ENCODE data around the gene COMT. TPM values are rescaled to one million over a fixed set of nuclear protein-coding genes. Genes with fewer than 3 reads are reported as not detected.
A peak's percentile ranks its signal among the peaks of the same experiment; 100 is the strongest.

The COMT gene
- total RNA-seq, 4 donors from 2014 or later: 58.5 to 103 (median 85.3) TPM

DNA sequence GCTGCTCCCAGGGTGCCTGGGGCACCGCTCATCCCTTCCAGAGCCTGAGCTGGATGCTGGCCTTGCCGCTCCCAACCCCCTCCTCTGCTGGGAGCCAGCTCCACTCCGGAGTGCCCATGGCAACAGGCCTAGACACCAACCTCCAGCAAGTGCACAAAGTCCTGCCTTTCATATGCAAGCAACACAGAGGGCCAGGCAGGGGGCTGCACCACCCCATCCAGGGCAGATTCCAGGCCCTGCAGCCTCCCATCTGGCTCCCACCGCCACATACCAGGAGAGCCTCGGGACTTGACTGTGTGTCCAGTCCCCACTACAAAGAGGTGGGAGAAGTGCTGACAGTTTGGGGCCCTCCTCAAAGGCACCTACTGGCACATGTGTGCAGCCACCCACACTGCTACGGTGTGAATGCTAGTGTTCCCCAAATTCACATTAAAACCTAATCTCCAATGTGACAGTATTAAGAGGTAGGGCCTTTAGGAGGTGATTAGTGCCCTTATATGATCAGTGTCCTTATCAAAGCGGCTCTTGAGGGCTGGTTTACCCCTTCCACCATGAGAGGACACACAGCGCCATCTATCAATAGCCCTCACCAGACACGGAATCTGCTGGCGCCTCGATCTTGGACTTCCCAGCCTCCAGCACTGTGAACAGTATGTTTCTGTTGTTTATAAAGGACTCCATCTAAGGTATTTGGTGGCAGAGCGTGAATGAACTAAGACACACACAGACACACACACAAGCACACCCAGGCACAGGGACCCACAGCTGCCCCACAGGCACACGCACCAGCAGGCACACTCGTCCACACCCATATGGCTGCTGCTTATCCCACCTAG lies 58.9 kb downstream of the COMT start:
- in situ Hi-C loops (cut with MboI; ENCODE audit: low pct_ligation_motif_present in 1 of 4, low pct_unique_long_range_greater_than_20kb in 1 of 4, low sequenced_read_pairs in 3 of 4): no loop called here
- H3K27me3 ChIP-seq: no peaks in the 10 kb centered on the region
- H3K36me3 ChIP-seq: no peaks in the 10 kb centered on the region
- no peak for DNase-seq
- H3K27ac ChIP-seq: no peak overlapping the region
- intact Hi-C loops (cut with DNase I; ENCODE audit: low total_unique reads): no loop called here
- no peak overlapping the region for H3K4me3 ChIP-seq
- H3K9me3 ChIP-seq: peaks cover 12% of the 10 kb centered on the region in 2 donors
- no peaks in the 10 kb centered on the region for H3K4me1 ChIP-seq
- 85% methylated on average over 13 of the region's 14 CpGs; no CpG with 5 or more reads in 1 of the 2 donors for WGBS, 2 donors (ENCODE audit: low coverage in 1 of 2)
- TF ChIP-seq EP300 (IDR thresholded peaks at IDR 0.05; ENCODE audit: low read depth): no peak
- TF ChIP-seq POLR2A (IDR thresholded peaks at IDR 0.05): no peak

DNA sequence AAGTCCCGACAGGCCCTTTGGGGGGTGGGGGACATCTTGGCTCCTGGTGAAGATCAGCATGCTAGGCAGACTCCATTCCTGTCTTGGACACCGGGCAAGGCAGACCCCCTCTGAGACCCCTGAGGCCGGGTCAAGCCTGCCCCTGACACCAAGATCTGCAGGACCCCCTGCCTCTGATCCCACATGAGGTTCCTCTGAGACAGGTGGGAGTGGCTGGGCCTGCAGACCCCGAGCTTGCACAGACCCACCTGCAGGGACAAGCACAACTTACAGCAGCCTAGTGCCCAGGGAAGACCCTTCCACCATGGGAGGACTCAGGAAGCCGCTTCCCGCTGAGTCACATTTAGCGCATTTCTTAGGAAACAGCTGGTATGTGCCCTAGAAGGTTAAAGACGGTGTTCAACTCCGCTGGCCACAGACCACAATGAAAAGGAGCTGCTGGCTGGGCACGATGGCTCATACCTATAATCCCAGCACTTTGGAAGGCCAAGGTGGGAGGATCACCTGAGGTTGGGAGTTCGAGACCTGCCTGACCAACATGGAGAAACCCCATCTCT lies 59.6 kb downstream of the COMT start:
- peak overlapping the region in 1 of 4 donors; percentile 26 for H3K27ac ChIP-seq
- H3K4me3 ChIP-seq: no peak overlapping the region
- in situ Hi-C loops (cut with MboI; ENCODE audit: low pct_ligation_motif_present in 1 of 4, low pct_unique_long_range_greater_than_20kb in 1 of 4, low sequenced_read_pairs in 3 of 4) (no loop called here), intact Hi-C loops (cut with DNase I; ENCODE audit: low total_unique reads) (no loop called here)
- no peaks in the 10 kb centered on the region for H3K4me1 ChIP-seq
- H3K27me3 ChIP-seq: no peaks in the 10 kb centered on the region
- TF ChIP-seq EP300 (IDR thresholded peaks at IDR 0.05; ENCODE audit: low read depth) (no peak), CTCF (IDR thresholded peaks at IDR 0.05) (no peak), POLR2A (IDR thresholded peaks at IDR 0.05) (no peak), POLR2AphosphoS5 (IDR thresholded peaks at IDR 0.05) (no peak)
- peaks cover 12% of the 10 kb centered on the region in 2 donors for H3K9me3 ChIP-seq
- H3K36me3 ChIP-seq: no peaks in the 10 kb centered on the region
- DNase-seq: no peak
- 93% methylated on average over 8 of the region's 11 CpGs; no CpG with 5 or more reads in 1 of the 2 donors for WGBS, 2 donors (ENCODE audit: low coverage in 1 of 2)

DNA sequence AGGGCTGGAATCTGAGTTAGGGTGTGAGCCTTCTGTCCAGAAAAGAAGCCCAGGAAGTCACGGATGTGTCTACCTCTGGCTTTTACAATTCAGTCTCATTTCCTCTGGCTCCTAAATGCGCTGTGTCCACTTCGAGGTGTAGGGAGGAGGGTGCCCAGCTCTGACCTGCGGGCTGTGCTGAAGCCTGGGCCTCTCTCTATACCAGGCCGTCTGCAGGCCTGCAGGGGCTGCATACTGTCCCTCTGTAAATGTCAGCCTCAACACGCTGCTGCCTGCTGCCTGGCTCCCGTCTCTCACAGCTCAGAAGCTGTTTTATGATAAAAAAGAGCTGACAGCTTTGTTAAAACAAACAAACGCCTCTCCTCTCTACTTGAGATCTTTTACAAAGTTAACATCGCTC lies 60.6 kb downstream of the COMT start:
- no peak overlapping the region for H3K4me3 ChIP-seq
- no peak for DNase-seq
- H3K36me3 ChIP-seq: no peaks in the 10 kb centered on the region
- no peak for TF ChIP-seq POLR2AphosphoS5 (IDR thresholded peaks at IDR 0.05)
- in situ Hi-C loops (cut with MboI; ENCODE audit: low pct_ligation_motif_present in 1 of 4, low pct_unique_long_range_greater_than_20kb in 1 of 4, low sequenced_read_pairs in 3 of 4) (no loop called here), intact Hi-C loops (cut with DNase I; ENCODE audit: low total_unique reads) (no loop called here)
- H3K27me3 ChIP-seq: no peaks in the 10 kb centered on the region
- H3K4me1 ChIP-seq: no peaks in the 10 kb centered on the region
- peaks cover 12% of the 10 kb centered on the region in 2 donors for H3K9me3 ChIP-seq
- peak overlapping the region in 1 of 4 donors; percentile 26 for H3K27ac ChIP-seq
- WGBS, 2 donors (ENCODE audit: low coverage in 1 of 2): 75 to 94% methylated on average over 2 to 9 of the region's 9 CpGs

- in situ Hi-C loops (cut with MboI; ENCODE audit: low pct_ligation_motif_present in 1 of 4, low pct_unique_long_range_greater_than_20kb in 1 of 4, low sequenced_read_pairs in 3 of 4): no loop called here
- intact Hi-C loops (cut with DNase I; ENCODE audit: low total_unique reads): no loop called here
- 83 to 88% methylated on average over 2 of the region's 2 CpGs for WGBS, 2 donors (ENCODE audit: low coverage in 1 of 2)
- TF ChIP-seq EP300 (IDR thresholded peaks at IDR 0.05; ENCODE audit: low read depth) (no peak), CTCF (IDR thresholded peaks at IDR 0.05) (no peak), POLR2AphosphoS5 (IDR thresholded peaks at IDR 0.05) (no peak), POLR2A (IDR thresholded peaks at IDR 0.05) (no peak)
- H3K27ac ChIP-seq: peak overlapping the region in 1 of 4 donors; percentile 26
- H3K27me3 ChIP-seq: no peaks in the 10 kb centered on the region
- peaks cover 12% of the 10 kb centered on the region in 2 donors for H3K9me3 ChIP-seq
- H3K36me3 ChIP-seq: no peaks in the 10 kb centered on the region
- no peak for DNase-seq
- no peaks in the 10 kb centered on the region for H3K4me1 ChIP-seq
- H3K4me3 ChIP-seq: no peak overlapping the region
These were observed 61.1 kb downstream of the COMT start for GRCh38 chr22:20002636-20003035.

GRCh38 chr22:20003304-20003703 lies 61.7 kb downstream of the COMT start:
- H3K9me3 ChIP-seq: peaks cover 12% of the 10 kb centered on the region in 2 donors
- H3K36me3 ChIP-seq: no peaks in the 10 kb centered on the region
- no peak for DNase-seq
- H3K4me1 ChIP-seq: no peaks in the 10 kb centered on the region
- no peak overlapping the region for H3K4me3 ChIP-seq
- TF ChIP-seq POLR2A (IDR thresholded peaks at IDR 0.05) (no peak), CTCF (IDR thresholded peaks at IDR 0.05) (no peak), POLR2AphosphoS5 (IDR thresholded peaks at IDR 0.05) (no peak), EP300 (IDR thresholded peaks at IDR 0.05; ENCODE audit: low read depth) (no peak)
- intact Hi-C loops (cut with DNase I; ENCODE audit: low total_unique reads): no loop called here
- 82 to 100% methylated on average over 1 of the region's 1 CpG for WGBS, 2 donors (ENCODE audit: low coverage in 1 of 2)
- H3K27ac ChIP-seq: no peak overlapping the region
- in situ Hi-C loops (cut with MboI; ENCODE audit: low pct_ligation_motif_present in 1 of 4, low pct_unique_long_range_greater_than_20kb in 1 of 4, low sequenced_read_pairs in 3 of 4): no loop called here
- H3K27me3 ChIP-seq: no peaks in the 10 kb centered on the region

Measured in transverse colon (tissue), 4 donors.